ENCODE data around the gene COPZ2.

GRCh38 chr17:47996201-47996600 lies 41.4 kb downstream of the COPZ2 start:
- TF ChIP-seq POLR2A (IDR thresholded peaks at IDR 0.05) = no peak
- TF ChIP-seq, protein P1, sequence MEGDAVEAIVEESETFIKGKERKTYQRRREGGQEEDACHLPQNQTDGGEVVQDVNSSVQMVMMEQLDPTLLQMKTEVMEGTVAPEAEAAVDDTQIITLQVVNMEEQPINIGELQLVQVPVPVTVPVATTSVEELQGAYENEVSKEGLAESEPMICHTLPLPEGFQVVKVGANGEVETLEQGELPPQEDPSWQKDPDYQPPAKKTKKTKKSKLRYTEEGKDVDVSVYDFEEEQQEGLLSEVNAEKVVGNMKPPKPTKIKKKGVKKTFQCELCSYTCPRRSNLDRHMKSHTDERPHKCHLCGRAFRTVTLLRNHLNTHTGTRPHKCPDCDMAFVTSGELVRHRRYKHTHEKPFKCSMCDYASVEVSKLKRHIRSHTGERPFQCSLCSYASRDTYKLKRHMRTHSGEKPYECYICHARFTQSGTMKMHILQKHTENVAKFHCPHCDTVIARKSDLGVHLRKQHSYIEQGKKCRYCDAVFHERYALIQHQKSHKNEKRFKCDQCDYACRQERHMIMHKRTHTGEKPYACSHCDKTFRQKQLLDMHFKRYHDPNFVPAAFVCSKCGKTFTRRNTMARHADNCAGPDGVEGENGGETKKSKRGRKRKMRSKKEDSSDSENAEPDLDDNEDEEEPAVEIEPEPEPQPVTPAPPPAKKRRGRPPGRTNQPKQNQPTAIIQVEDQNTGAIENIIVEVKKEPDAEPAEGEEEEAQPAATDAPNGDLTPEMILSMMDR (IDR thresholded peaks at IDR 0.05) = no peak
